Activated CD8-positive, alpha-beta memory T cell treated with anti-CD3 and anti-CD28 coated beads, Interleukin-2, amount 50 U/mL, for 1 hour (primary cell): ENCODE results near the gene GPR156.
"Not testable (repeated sequence)": the region's sequence is repeated elsewhere in the genome, so short reads cannot be mapped to it uniquely, and the experiment has no call there.

Experiments
- DNase-seq: peaks from one replicate; pipeline ENCODE4 v3.0.0-alpha.2; 2020; ENCODE audit errors: extremely low read depth

GPR156 gene

DNA sequence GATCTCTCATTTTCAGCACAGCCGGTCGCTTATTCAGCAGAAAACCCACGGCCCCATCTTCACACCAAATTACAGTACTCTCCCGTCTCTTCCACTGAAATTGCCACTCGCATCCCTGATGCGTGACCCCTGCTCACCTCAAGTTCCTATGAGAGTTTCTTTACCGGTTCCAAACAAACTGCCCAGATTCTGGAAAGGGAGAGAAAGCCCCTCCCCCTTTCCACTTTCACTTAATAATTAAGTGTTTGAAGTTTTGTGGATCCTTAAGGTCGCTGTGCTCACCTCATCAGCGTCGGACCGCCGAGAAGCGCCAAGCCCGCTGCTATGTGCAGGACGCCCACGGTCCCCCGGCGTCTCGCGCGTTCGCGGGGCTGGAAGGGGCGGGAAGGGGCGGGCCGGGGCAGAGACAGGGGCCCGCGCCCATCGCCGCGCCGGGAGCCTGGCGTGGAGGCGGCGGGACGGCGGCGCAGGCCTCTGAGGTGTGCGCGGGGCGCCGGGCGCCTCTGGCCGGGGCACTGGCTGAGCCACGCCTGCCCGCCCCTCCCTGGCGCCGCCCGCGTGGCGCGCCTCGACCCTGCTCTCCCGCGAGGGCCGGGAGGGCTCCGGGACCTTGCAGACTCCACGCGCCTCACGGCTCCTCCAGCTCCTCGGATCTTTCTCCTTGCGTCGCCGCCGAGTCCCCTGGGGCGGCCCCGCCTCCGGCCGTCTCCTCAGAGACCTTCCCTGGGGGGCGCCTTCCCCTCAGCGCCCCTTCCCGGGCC is at the start of gene GPR156:
GPR156 (minus strand) TSS at position 476 of the 761 bp plus-strand sequence. CDS start 41,124 bp downstream, outside the sequence.
- no peak for DNase-seq

DNA sequence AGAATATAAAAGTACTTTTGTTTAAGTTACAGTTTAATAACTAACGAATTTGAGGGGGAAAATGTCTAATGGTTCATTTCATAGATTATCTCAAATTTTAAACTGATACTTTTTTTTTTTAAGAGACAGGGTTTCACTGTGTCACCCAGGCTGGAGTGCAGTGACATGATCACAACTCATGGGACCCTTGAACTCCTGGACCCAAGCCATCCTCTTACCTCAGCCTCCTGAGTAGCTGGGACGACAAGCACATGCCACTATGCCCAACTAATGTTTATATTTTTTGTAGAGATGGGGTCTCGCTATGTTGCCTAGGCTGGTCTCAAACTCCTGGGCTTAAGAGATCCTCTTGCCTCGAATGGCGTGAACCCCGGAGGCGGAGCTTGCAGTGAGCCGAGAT is 47.6 kb upstream of the GPR156 start:
- DNase-seq: no peak

DNA sequence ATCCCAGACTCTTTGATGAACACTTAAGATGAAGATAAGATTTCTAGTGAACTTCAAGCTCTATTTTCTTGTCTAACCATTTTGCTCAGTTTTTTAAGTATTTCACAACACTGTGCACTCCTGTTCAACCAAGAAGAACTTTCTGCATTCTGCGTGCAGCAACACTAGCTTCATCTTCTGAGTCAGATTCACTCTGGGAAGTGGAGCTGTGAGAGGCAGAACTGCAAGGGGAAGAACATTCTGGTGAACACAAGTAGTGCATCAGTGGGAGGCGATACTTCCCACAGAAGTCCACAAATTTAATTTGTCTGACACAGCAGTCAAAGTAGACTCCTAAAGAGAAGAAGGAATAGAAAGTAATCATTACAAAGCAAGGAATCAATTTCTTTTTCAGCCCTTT is 46.1 kb upstream of the GPR156 start:
- DNase-seq: no peak

DNA sequence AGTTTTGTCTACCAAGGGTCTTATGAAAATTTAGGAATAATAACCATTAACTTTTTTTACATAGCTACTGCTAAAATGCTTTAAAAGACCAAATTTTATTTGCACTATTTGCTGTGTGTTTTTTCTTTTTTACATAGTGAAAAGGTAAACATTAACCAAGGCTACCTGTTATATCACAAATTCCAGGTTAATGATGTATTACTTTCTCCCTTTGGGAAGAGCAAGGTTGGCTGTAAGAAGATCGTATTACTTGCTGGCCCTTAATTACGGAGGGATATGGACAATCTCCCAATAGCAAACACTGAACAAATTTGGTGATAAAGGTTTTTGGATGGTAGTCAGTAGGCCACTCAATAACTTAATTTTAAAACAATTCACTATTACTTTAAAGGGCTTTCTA is 41.8 kb upstream of the GPR156 start:
- no peak for DNase-seq

GRCh38 chr3:120324190-120324589 is 39.2 kb upstream of the GPR156 start:
- no peak for DNase-seq

- DNase-seq: not testable (repeated sequence)
Observed at GRCh38 chr3:120323761-120324160, 38.7 kb upstream of the GPR156 start.

DNA sequence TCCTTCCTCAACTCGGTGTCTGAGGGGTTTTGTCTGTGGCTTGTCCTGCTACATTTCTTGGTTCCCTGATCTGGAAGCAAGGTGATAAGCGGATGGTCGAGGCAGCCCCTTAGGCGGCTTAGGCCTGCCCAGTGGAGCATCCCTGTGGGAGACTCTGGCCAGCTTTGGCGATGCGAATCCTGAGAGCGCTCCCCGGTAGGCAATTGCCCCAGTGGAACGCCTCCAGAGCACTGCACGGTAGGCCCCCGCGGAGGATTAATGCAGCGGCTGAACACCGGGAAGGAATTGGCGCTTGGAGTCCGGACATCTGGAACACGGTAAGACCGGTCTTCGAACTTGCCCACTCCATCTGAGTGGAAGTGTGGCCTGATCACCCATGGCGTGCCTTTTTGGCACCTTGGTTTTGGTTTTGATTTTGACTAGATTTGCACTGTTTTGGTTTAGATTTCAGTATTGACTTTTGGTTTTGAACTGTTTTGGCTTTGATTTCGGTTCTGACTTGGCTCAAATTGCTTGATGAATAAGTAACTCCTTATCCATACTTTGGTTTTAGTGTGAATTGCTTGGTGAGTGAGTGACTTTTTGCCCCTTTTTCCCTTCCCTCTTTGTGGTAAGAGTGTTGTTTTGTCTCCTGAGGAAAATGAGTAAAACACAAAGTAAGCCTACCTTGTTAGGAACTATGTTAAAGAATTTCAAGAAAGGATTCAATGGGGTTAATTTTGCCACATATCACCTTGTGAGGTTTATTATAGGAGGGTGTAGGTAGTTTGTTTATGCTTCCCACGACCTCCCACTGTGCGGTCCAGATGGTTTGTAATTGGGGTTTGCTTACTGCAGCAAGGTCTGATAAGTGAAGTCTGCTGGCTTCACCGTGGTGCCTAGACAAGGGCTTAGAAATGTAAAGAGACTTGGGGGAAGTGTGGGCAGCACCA is 27.1 kb upstream of the GPR156 start:
- no peak for DNase-seq

DNA sequence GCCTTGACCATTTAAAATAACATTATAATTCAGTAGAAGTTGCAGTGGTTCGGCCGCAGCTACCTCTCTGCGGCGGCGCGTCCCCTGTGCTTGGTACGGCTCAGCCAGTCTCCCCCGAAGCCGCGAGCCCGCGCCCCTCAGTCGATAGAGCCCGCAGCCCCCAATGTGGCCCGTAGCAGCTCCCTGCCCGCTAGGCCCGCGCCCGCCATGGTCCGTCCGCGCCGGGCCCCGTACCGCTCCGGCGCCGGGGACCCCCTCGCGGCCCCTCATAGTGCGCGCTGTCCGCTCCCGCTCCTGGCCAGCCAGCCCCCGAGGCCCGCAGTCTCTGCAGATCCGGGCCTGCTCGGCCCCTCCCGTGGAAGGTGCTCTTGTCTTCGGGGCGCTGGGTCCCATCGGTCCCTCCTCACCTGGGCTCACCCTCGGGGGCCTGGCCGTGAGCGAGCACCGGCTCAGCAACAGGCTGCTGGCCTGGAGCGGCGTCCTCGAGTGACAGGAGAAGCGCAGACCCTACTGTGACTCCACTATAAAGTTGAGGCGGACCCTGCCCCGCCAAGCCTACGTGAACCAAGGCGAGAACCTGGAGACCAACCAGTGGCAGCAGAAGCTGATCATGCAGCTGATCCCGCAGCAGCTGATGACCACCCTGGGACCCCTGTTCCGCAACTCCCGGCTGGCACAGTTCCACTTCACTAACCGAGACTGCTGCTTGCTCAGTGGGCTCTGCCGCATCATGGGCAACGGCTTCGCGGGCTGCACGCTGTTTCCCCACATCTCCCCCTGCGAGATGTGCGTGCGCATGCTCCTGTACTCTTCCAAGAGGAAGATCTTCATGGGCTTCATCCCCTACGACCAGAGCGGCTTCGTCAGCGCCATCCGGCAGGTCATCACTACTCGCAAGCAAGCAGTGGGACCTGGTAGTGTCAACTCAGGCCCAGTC is 21.8 kb upstream of the GPR156 start:
- DNase-seq: no peak

- DNase-seq: no peak
Observed at GRCh38 chr3:120304616-120305015, 19.6 kb upstream of the GPR156 start.

GRCh38 chr3:120302361-120302760 is 17.3 kb upstream of the GPR156 start:
- DNase-seq: no peak

GRCh38 chr3:120300971-120301370 is 15.9 kb upstream of the GPR156 start:
- no peak for DNase-seq

DNA sequence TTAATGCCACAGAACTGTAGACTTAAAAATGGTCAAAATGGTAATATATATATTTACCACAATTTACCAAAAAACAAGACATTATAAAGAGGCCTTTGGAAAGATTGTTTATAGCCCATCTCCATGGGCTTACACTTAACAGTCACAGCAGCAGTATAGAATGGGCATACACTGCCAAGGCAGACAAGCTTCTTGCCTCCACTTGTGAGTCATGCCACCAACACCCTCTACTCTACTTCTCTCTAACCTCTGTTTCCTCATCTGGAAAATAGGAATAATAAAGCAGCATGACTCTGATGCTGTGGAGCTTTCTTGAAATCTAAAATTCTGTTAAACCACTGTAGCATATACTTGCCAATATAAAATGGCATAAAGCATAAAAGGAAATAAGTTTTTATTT is 14.4 kb upstream of the GPR156 start:
- no peak for DNase-seq

GRCh38 chr3:120298996-120299395 is 14.0 kb upstream of the GPR156 start:
- DNase-seq: no peak

DNA sequence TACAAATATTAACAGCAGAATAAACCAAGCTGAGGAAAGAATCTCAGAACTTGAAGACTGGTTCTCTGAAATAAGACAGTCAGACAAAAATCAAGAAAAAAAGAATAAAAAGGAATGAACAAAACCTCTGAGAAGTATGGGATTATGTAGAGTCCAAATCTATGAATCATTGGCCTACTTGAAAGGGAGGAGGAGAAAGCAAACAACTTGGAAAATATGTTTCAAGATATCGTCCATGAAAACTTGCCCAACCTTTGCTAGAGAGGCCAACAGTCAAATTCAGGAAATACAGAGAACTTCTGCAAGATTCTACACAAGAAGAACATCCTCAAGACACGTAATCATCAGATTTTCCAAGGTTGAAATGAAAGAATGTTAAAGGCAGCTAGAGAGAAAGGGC is 6.5 kb upstream of the GPR156 start:
- DNase-seq: not testable (repeated sequence)

DNA sequence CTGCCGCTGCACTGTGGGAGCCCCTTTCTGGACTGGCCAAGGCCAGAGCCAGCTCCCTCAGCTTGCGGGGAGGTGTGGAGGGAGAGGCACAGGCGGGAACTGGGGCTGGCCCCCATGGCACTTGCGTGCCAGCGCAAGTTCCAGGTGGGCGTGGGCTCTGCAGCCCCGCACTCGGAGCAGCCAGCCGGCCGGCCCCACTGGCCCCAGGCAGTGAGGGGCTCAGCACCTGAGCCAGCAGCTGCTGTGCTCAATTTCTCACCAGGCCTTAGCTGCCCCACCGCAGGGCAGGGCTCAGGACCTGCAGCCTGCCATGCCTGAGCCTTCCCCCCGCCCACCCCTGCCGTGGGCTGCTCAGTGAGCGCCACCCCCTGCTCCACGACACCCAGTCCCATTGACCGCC is 4.6 kb upstream of the GPR156 start:
- no peak for DNase-seq

- DNase-seq: no peak
Observed at GRCh38 chr3:120286465-120286864, 1.4 kb upstream of the GPR156 start.

DNA sequence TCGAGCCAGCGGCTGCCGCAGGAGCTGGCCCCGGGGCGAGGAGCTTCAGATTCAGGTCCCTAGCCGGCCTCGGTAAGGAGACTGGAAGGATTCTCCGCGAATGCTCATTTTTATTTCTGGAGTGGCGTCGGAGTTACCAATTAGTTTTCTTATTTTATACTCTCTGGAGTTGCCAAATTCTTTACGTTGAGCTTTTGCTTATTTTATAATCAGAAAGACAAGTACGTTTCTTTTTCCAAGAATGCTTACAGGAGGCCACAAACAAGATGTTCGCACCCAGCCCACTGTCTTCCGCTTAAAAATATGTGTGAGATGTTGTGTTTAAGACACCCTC is 453 bp upstream of the GPR156 start:
- no peak for DNase-seq

DNA sequence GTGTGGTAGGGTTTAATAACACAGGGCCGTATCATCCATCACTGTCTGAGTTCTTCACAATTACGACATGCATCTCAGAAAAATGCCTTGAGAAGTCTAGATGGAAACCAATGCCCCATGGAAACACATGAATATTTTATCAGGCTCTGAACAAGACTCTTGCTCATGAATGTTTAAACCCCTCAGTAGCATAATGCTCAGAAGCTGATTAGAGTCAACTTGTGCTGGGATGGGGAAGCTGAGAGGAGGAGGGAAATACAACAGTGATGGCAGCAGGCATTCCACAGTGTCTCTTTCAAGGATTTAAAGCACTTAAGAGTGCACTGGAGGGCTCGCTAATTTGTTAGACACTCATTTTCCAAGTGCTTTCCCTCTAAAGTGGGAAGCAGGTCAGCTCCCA is 3.8 kb downstream of the GPR156 start:
- DNase-seq: no peak

- DNase-seq: no peak
Observed at GRCh38 chr3:120280566-120280965, 4.5 kb downstream of the GPR156 start.

DNA sequence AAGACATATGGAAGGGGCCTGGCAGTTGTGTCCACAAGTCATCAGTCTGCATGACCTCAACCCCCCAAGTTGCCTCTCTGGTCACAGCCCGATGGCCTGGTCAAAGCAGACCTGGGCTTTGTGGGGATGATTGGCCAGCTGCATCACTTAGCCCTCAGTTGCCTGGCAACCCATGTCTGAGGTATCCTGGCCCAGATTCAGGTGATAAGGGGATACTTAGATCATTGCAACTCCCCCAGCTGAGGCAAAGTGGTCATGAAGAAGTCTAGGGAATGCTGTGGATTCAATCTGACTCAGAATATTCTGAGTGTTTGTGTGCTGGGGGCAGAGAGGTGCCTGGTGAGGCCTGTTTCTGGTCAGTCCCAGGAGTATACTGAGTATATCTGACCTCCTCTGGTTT is 5.0 kb downstream of the GPR156 start:
- DNase-seq: no peak

GRCh38 chr3:120276767-120277166 is 8.3 kb downstream of the GPR156 start:
- DNase-seq: no peak

GRCh38 chr3:120275618-120276017 is 9.4 kb downstream of the GPR156 start:
- no peak for DNase-seq
